HG02885 (cell line): ENCODE results near the gene IL12RB2.
A peak's percentile ranks its signal among the peaks of the same experiment; 100 is the strongest.

Experiments used
- ATAC-seq: cut with Tn5 transposase; IDR thresholded peaks from one replicate; pipeline ENCODE4 v1.9.1; 2021; ENCODE audit warnings: mild to moderate bottlenecking; ENCODE audit not compliant: unreplicated experiment, poor library complexity

Gene IL12RB2

GRCh38 chr1:67307251-67308060 lies at the start of gene IL12RB2:
IL12RB2 (plus strand) TSS chr1:67307873; CDS start chr1:67320369, 12,496 bp downstream.
- peak; percentile 68 for ATAC-seq

- no peak for ATAC-seq
These were observed 46.0 kb upstream of the IL12RB2 start for GRCh38 chr1:67261680-67262079.

- no peak for ATAC-seq
These were observed 44.9 kb upstream of the IL12RB2 start for GRCh38 chr1:67262735-67263134.

GRCh38 chr1:67264152-67264551 lies 43.5 kb upstream of the IL12RB2 start:
- ATAC-seq, result no peak

GRCh38 chr1:67264899-67265298 lies 42.8 kb upstream of the IL12RB2 start:
- ATAC-seq, result peak; percentile 51

- ATAC-seq, result no peak
These were observed 38.6 kb upstream of the IL12RB2 start for GRCh38 chr1:67269061-67269460.

- no peak for ATAC-seq
These were observed 37.1 kb upstream of the IL12RB2 start for GRCh38 chr1:67270541-67270940.

- ATAC-seq, result no peak
These were observed 34.1 kb upstream of the IL12RB2 start for GRCh38 chr1:67273591-67273990.

GRCh38 chr1:67274623-67275325 lies 32.9 kb upstream of the IL12RB2 start:
- ATAC-seq, result peak; percentile 95

- no peak for ATAC-seq
These were observed 27.0 kb upstream of the IL12RB2 start for GRCh38 chr1:67280696-67281095.

GRCh38 chr1:67281244-67281643 lies 26.4 kb upstream of the IL12RB2 start:
- no peak for ATAC-seq

GRCh38 chr1:67285780-67286488 lies 21.7 kb upstream of the IL12RB2 start:
- ATAC-seq, result peak; percentile 83

GRCh38 chr1:67290236-67290635 lies 17.4 kb upstream of the IL12RB2 start:
- ATAC-seq, result no peak

- ATAC-seq, result no peak
These were observed 12.6 kb upstream of the IL12RB2 start for GRCh38 chr1:67294836-67295617.

GRCh38 chr1:67298762-67299161 lies 8.9 kb upstream of the IL12RB2 start:
- ATAC-seq, result no peak

- no peak for ATAC-seq
These were observed 8.4 kb upstream of the IL12RB2 start for GRCh38 chr1:67299296-67299695.

GRCh38 chr1:67300561-67300960 lies 7.1 kb upstream of the IL12RB2 start:
- no peak for ATAC-seq

- no peak for ATAC-seq
These were observed 3.6 kb upstream of the IL12RB2 start for GRCh38 chr1:67304023-67304422.

GRCh38 chr1:67306547-67306946 lies 1.1 kb upstream of the IL12RB2 start:
- no peak for ATAC-seq

- ATAC-seq, result peak; percentile 45
These were observed 463 bp downstream of the IL12RB2 start for GRCh38 chr1:67308136-67308535.
